OCI-LY7 (cell line): Measurements from ENCODE around the gene CCT5.

Experiments used
- EZH2phosphoT487 ChIP-seq: fragments of 200-600 bp; sonication (generic); IDR thresholded peaks from 2 replicates; pipeline ENCODE4 v1.6.1; 2018; ENCODE audit warnings: low read depth, borderline replicate concordance, mild to moderate bottlenecking, mixed run types, antibody characterized with exemption, low read length, moderate library complexity, mixed read lengths
- TF ChIP-seq, protein P1 (sequence below): fragments of 200-600 bp; sonication (generic); conservative IDR thresholded peaks from 2 replicates; pipeline ENCODE4 v1.5.1; 2014; ENCODE audit warnings: mild to moderate bottlenecking, antibody characterized with exemption, low read length, moderate library complexity, mixed read lengths

- no peak for TF ChIP-seq EZH2phosphoT487
- TF ChIP-seq, protein P1, sequence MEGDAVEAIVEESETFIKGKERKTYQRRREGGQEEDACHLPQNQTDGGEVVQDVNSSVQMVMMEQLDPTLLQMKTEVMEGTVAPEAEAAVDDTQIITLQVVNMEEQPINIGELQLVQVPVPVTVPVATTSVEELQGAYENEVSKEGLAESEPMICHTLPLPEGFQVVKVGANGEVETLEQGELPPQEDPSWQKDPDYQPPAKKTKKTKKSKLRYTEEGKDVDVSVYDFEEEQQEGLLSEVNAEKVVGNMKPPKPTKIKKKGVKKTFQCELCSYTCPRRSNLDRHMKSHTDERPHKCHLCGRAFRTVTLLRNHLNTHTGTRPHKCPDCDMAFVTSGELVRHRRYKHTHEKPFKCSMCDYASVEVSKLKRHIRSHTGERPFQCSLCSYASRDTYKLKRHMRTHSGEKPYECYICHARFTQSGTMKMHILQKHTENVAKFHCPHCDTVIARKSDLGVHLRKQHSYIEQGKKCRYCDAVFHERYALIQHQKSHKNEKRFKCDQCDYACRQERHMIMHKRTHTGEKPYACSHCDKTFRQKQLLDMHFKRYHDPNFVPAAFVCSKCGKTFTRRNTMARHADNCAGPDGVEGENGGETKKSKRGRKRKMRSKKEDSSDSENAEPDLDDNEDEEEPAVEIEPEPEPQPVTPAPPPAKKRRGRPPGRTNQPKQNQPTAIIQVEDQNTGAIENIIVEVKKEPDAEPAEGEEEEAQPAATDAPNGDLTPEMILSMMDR = no peak
Measured at GRCh38 chr5:10301842-10302610, 51.9 kb downstream of the CCT5 start.
